GM18526 (cell line): ENCODE results near the gene KLHL40.

Experiments
- POLR2A ChIP-seq: IDR thresholded peaks from 3 replicates; pipeline ENCODE4 v1.6.1; 2011; ENCODE audit not compliant: insufficient read length; ENCODE audit errors: extremely low read depth

The KLHL40 gene

GRCh38 chr3:42653560-42654330 is 31.6 kb upstream of the KLHL40 start, which contains the start of gene ZBTB47:
Gene ZBTB47 (plus strand): TSS chr3:42653697. CDS start chr3:42658356, 4,659 bp downstream.
- TF ChIP-seq POLR2A: no peak

DNA sequence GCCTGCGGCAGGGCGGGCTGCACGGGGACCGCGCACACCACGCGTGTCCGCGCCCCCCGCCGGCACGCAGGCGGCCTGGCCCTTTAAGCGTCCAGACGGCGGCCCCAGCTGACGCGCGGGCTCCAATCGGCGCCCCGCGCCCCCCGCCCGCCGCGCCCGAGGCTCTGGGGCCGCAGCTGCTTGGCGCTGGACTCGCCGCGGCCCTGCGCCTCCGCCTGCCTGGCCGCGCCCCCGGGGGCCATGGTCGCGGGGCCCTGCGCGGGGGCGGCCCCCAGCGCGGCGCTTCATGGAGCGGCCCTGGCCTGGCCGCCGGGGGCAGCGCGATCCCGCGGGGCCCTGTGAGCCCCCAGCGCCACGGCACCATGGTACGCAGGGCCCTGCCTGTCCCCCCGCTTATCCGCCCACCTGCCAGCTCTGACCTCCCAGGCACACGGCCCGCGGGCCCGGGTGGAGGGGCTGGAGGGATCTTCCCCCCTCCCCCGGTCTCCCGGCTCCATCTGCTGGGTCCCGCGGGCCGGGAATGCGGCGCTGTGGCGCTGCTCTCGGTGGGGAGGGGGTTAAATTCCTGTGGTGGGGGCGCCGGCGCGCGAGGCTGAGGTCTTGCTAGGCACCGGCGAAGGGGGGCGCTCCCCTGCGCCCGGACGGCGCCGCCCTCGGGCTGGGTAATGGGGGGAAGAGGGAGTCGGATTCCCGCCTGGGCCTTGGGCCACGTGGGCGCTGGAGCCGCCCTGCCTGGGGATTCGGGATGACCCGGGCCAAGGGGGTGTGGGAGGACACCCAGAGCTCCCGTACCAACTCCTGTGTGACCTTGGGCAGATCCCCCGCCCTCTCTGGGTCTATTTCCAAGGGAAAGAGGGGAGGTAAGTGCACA is 30.8 kb upstream of the KLHL40 start:
- no peak for TF ChIP-seq POLR2A

DNA sequence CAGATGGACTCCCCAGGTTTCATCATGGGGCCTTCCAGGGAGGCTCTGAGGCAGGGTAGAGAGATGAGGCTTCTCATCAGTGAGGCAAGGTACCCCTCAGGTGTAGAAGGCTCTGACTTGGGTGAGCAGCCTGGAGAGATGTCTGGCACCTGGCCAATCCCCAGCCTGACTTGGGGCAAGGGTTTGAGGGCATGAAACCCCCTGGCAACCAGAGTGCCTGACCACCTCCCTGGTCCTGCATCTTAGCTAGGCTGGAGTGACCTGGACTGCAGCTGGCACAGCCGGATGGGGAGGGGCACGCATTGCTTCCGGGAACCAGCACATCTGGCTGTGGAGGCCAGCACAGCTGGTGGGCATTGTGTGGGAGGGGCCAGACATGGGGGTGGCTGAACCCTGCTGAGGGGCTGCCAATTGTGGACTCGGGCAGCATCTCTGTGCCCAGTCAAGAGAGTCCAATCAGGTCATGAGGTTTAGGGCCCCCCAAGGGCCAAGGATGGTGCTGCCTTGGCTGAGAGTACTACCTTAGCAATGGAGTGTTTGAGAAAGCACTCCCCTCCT is 29.9 kb upstream of the KLHL40 start:
- no peak for TF ChIP-seq POLR2A

DNA sequence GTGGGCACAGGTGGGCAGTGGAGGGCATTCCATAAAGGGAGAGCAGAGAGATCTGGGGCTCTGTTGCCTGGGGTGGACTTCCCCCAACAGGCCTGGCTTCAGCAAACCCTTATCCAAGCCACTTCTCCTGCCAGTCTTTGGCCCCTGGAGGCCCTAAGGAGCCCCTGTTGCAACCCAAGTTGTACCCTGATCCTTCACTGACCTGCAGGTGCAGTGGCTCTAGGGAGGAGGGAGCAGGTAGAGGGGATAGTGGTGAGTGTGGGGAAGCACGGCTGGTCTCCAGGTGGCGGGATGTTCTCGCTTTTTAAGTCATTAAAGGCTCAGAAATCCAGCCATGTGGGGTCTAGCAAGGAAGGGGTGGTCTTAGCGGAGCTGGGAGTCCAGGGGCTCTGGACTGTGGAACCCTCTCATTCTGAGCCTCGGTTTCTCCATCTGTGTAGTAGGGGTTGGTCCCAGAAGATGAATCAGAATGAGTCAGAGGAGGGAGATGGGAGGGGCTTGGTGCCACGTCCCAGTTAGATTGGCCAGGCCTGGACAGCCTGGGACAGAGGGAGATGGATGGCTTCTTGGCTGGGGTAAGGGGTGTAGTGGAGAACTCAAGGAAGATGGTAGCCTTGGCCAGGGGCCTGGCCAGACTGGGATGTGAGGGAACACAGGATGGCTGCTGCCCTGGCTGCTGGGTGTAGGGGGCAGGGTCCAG is 29.2 kb upstream of the KLHL40 start:
- no peak for TF ChIP-seq POLR2A

DNA sequence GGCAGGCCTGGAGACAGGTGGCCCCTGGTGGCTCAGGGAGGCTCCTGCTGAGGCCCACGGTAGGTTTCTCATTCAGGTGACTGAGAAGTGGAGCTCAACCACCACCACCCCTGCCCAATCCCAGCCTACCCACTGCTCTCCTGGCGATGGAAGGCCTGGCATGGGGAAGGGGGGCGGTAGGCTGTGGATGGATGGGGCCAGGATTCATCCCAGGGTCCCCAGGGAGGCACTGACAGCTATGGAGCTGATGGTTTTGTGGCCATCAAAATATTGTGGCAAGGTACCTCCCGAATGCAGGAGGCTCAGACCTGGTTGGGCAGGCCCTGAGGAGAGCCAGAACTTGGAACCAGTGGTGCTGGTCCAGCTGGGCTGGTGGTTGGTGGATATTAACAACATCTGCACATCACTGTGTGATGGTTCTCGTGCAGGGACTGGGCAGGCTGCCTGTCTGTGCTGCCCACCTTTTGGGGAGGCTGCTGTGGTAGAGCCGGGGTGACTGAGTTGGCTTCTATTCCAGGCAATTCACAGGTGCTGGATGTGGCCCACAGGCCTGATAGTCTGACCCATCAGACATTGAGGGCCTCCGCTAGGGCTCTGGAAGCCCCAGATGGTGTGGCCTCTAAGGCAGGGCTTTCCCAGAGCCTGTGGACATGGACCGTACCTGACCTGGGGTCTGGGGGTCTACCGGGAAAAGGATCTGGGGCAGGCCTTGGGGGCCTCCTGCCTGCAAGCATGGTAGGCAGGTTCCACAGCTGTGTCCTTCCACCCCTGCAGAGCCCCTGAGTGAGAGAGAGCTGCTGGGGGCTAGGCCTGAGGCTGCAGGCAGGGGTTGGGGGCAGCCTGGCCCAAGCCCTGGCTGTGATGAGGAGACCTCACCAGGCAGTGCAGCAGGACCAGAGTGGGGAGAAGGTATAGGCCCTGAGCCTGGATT is 28.4 kb upstream of the KLHL40 start:
- no peak for TF ChIP-seq POLR2A

DNA sequence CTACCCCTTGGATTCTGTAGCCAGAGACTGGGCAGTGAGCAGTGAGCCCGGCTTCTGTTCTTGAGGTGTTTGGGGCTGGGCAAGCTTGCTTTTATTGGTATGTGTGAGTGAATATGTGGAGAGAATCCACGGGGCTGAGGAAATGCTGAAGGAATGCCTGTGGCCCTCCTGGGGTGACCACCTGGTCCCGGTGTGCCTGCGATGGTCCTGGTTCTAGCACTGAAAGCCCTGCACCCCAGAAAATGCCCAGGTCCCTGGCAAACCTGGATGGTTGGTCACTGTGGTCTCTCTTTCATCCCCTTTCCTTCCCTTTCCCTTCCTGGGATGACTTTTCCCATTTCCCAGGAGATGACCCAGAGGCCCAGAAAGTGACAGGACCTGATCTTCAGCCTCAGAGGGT is 27.7 kb upstream of the KLHL40 start:
- TF ChIP-seq POLR2A: no peak

DNA sequence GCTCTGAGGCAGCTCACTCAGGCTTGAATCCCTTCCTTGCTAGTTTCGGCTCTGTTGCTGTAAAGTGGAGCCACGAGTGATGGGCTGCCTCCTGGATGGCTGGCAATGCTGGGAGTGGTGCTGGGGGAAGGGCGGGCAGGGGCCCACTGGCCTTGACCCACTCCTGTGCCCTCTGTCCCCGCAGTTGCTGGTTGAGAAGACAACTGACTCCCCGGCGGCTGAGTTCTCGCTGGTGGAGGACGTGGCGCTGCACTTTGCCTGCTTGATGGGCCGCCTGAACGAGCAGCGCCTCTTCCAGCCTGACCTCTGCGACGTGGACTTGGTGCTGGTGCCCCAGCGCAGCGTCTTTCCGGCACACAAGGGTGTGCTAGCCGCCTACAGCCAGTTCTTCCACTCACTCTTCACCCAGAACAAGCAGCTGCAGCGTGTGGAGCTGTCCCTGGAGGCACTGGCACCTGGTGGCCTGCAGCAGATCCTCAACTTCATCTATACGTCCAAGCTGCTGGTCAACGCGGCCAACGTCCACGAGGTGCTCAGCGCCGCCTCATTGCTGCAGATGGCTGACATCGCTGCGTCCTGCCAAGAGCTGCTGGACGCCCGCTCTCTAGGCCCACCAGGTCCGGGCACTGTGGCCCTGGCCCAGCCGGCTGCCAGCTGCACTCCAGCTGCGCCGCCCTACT is 27.1 kb upstream of the KLHL40 start:
- TF ChIP-seq POLR2A: no peak

GRCh38 chr3:42658771-42659390 is 26.5 kb upstream of the KLHL40 start:
- no peak for TF ChIP-seq POLR2A

DNA sequence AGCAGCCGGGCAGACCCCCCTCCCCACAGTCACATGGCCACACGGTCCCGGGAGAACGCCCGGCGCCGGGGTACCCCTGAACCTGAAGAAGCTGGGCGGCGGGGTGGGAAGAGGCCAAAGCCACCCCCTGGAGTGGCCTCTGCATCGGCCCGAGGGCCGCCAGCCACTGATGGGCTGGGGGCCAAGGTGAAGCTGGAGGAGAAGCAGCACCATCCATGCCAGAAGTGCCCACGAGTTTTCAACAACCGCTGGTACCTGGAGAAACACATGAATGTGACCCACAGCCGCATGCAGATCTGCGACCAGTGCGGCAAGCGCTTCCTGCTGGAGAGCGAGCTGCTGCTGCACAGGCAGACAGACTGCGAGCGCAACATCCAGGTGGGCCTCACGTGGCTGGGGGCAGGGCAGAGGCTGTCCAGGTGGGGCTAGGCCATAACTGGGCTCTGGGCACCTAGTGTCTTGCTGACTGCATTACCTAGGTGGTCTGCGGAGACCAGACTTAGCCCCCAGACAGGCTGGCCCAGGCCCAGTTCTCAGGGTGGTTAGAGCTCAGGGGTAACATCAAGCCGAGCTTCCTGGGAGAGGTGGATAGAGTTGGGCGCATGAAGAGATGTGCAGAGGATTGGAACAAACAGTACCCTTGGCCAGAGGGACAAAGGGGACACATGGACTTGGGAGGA is 25.7 kb upstream of the KLHL40 start:
- TF ChIP-seq POLR2A: no peak

GRCh38 chr3:42660131-42660715 is 25.1 kb upstream of the KLHL40 start:
- TF ChIP-seq POLR2A: no peak

GRCh38 chr3:42660898-42661297 is 24.4 kb upstream of the KLHL40 start:
- no peak for TF ChIP-seq POLR2A

DNA sequence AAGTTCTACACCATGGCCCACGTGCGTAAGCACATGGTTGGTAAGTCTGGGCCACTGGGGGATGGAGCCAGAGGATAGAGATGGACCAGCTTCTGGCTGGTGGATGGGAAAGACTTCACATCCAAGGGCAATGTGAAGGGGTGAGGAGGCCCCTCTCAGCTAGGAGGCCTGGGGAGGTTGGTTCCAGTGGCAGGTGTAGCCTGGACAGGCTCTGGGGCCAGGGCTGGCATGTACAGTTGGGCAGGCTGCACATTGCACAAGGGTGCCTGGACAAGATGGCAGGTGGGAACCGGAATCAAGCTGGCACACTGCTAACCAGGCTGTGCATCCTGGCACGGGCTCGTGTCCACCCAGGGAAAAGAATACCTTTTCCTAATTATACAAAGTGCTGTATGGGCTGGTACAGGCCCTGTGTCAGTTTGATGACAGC is 23.7 kb upstream of the KLHL40 start:
- TF ChIP-seq POLR2A: no peak

DNA sequence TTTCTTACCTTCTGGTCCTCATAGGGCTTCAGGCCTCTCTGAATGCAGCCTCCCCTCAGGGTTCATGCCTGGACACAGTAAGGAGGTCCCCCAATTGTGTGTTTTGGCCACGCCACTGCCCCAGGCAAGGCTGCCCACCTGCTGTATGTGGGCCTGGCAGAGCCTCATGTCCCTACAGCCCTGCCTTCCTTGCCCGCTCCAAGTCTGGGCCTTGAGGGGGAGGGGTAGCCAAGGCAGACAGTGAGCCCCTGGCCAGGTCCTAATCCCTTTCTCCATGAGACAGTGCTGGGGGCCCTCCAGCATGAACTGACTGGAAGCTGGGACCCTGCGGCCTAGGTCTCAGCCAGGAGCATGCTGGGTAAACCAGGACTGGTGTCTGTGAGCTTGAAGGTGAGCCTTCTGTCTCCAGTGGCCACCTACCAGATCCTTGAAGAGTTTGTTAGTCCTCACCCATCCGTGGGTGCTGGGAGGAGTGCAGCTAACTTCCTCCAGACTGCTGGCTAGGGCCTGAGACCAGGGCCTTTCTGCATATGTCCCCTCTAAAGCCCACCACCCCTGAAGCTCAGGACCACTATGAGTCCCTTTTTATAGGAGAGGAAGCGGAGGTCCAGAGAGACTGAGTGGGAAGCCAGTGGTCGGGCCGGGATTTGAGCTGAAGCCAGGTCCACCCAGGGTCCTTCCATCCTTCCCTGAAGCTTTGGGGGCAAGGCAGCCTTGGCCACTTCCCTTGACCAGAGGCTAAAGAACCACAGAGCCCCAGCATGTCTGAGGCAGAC is 23.1 kb upstream of the KLHL40 start:
- TF ChIP-seq POLR2A: no peak
